Kidney epithelial cell (primary cell): ENCODE data around the gene FBXO34. TPM values are rescaled to one million over a fixed set of nuclear protein-coding genes. Genes with fewer than 3 reads are reported as not detected.

Source experiments
- DNase-seq: peaks from one replicate; pipeline ENCODE4 v3.0.0-alpha.2; 2010; ENCODE audit warnings: low read depth
- H3K27me3 ChIP-seq: 2 replicates; pipeline ENCODE4 v1.6.0; 2011; ENCODE audit warnings: low read length; ENCODE audit not compliant: control insufficient read depth, insufficient read depth
- H3K36me3 ChIP-seq: 2 replicates; pipeline ENCODE4 v1.5.1; 2011; ENCODE audit warnings: low read length; ENCODE audit not compliant: control insufficient read depth, insufficient read depth
- H3K4me3 ChIP-seq: 2 replicates; pipeline ENCODE4 v1.5.1; 2011; ENCODE audit warnings: low read depth, mild to moderate bottlenecking, control low read depth, low read length
- total RNA-seq: library from RNA; depleted of rRNA; stranded (reverse); fragments of >200 nt; gene quantifications from 2 replicates; pipeline ENCODE4 v1.2.3, GENCODE V29; 2015
- TF ChIP-seq, protein P1 (sequence below): IDR thresholded peaks from 2 replicates; pipeline ENCODE4 v1.5.1; 2011; ENCODE audit warnings: mild to moderate bottlenecking, moderate library complexity, low read length, control low read depth, inconsistent platforms; ENCODE audit not compliant: insufficient read depth, poor library complexity, severe bottlenecking

FBXO34 gene
- total RNA-seq, 1 donor from 2014 or later, result 18.4 TPM

- DNase-seq, result no peak
- Histone ChIP-seq H3K27me3 (no peaks in the 10 kb centered on the region), H3K4me3 (no peak overlapping the region), H3K36me3 (no peaks in the 10 kb centered on the region)
- TF ChIP-seq, protein P1, sequence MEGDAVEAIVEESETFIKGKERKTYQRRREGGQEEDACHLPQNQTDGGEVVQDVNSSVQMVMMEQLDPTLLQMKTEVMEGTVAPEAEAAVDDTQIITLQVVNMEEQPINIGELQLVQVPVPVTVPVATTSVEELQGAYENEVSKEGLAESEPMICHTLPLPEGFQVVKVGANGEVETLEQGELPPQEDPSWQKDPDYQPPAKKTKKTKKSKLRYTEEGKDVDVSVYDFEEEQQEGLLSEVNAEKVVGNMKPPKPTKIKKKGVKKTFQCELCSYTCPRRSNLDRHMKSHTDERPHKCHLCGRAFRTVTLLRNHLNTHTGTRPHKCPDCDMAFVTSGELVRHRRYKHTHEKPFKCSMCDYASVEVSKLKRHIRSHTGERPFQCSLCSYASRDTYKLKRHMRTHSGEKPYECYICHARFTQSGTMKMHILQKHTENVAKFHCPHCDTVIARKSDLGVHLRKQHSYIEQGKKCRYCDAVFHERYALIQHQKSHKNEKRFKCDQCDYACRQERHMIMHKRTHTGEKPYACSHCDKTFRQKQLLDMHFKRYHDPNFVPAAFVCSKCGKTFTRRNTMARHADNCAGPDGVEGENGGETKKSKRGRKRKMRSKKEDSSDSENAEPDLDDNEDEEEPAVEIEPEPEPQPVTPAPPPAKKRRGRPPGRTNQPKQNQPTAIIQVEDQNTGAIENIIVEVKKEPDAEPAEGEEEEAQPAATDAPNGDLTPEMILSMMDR, result no peak
These were observed 2.9 kb downstream of the FBXO34 start for GRCh38 chr14:55274146-55274545.

GRCh38 chr14:55274751-55275150 lies 3.5 kb downstream of the FBXO34 start:
- TF ChIP-seq, protein P1, result no peak
- no peaks in the 10 kb centered on the region for H3K36me3 ChIP-seq
- H3K4me3 ChIP-seq, result no peak overlapping the region
- no peak for DNase-seq
- H3K27me3 ChIP-seq, result no peaks in the 10 kb centered on the region

- TF ChIP-seq, protein P1, result no peak
- Histone ChIP-seq H3K27me3 (no peaks in the 10 kb centered on the region), H3K4me3 (no peak overlapping the region), H3K36me3 (no peaks in the 10 kb centered on the region)
- no peak for DNase-seq
These were observed 5.5 kb downstream of the FBXO34 start for GRCh38 chr14:55276736-55277135.

DNA sequence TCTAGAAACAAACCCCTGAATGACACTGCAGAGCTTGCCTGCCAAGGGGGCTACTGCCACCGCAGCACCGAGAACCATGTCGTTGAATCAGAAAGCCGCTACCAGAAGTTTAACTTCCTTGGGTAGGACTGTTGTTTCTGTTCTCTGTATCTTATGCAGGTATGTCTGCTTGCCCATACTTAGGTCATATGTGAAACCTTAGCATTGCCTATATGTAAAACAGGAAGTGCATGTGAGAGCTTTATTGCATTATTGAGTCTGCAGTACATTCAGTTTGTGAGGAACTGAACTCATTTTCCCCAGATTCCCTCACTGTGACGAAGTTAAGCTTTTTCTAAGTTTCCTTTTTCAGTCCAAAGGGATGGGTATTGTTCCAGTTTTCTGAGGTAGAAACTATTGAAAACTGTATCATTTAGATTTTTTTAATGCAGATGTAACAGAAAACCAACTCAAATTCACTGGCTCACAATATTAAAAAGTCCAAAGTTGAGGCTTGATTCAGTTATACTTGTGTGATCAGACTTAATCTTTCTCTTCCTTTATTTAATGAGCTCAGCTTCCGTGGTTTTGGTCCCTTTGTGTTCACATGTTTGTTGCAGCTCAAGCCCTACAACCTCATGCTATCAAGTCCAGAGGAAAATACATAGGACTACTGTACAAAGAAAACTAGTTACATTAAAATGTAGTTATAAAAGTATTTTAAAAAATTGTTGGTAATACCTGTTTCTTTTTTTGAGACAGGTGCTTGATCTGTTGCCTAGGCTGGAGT lies 6.9 kb downstream of the FBXO34 start:
- TF ChIP-seq, protein P1, result no peak

DNA sequence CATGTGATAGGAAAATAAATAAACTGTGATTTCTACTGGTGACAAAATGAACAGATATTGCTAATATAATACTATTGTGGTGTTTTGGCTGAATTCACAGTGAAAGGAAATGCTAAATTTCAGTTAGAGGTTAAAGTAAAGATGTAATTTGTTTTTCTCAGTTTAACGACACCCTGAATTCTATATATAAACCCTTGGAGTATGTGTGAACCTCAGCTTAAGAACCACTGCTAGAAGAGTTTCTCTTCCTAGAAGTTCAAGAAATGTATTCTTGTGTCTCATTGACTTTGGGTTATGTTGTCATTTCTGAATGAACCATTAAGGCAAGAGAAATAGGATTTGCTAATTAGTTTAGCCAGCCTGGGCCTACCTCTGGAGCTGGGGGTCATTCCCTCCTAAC lies 8.2 kb downstream of the FBXO34 start:
- no peak for DNase-seq
- no peak overlapping the region for H3K4me3 ChIP-seq
- no peaks in the 10 kb centered on the region for H3K27me3 ChIP-seq
- TF ChIP-seq, protein P1, result no peak
- no peaks in the 10 kb centered on the region for H3K36me3 ChIP-seq

More for the DNA sequence above, 6.9 kb downstream of the FBXO34 start:
- Histone ChIP-seq H3K4me3 (no peak overlapping the region), H3K36me3 (no peaks in the 10 kb centered on the region), H3K27me3 (no peaks in the 10 kb centered on the region)
- no peak for DNase-seq
